Myocyte (in vitro differentiated cells): ENCODE data around the gene ATP8B3. TPM values are rescaled to one million over a fixed set of nuclear protein-coding genes. Genes with fewer than 3 reads are reported as not detected.

Experiments used
- DNase-seq: peaks from one replicate; pipeline ENCODE4 v3.0.0-alpha.2; 2012; ENCODE audit warnings: low read depth
- polyA plus RNA-seq: library from polyadenylated mRNA; unstranded; fragments of >200 nt; gene quantifications from one replicate; pipeline ENCODE4 v1.2.1, GENCODE V29; 2012; ENCODE audit warnings: missing spikeins
- total RNA-seq: library from RNA; depleted of rRNA; stranded (reverse); fragments of >200 nt; gene quantifications from 2 replicates; pipeline ENCODE4 v1.2.3, GENCODE V29; 2014

The ATP8B3 gene, protein sequence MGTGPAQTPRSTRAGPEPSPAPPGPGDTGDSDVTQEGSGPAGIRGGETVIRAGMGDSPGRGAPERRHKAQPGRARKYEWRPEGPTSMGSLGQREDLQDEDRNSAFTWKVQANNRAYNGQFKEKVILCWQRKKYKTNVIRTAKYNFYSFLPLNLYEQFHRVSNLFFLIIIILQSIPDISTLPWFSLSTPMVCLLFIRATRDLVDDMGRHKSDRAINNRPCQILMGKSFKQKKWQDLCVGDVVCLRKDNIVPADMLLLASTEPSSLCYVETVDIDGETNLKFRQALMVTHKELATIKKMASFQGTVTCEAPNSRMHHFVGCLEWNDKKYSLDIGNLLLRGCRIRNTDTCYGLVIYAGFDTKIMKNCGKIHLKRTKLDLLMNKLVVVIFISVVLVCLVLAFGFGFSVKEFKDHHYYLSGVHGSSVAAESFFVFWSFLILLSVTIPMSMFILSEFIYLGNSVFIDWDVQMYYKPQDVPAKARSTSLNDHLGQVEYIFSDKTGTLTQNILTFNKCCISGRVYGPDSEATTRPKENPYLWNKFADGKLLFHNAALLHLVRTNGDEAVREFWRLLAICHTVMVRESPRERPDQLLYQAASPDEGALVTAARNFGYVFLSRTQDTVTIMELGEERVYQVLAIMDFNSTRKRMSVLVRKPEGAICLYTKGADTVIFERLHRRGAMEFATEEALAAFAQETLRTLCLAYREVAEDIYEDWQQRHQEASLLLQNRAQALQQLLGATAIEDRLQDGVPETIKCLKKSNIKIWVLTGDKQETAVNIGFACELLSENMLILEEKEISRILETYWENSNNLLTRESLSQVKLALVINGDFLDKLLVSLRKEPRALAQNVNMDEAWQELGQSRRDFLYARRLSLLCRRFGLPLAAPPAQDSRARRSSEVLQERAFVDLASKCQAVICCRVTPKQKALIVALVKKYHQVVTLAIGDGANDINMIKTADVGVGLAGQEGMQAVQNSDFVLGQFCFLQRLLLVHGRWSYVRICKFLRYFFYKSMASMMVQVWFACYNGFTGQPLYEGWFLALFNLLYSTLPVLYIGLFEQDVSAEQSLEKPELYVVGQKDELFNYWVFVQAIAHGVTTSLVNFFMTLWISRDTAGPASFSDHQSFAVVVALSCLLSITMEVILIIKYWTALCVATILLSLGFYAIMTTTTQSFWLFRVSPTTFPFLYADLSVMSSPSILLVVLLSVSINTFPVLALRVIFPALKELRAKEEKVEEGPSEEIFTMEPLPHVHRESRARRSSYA (N-terminal part only)
- 0.48 and 1.1 TPM in 2 replicates for total RNA-seq
- polyA plus RNA-seq: 2.0 TPM

DNA sequence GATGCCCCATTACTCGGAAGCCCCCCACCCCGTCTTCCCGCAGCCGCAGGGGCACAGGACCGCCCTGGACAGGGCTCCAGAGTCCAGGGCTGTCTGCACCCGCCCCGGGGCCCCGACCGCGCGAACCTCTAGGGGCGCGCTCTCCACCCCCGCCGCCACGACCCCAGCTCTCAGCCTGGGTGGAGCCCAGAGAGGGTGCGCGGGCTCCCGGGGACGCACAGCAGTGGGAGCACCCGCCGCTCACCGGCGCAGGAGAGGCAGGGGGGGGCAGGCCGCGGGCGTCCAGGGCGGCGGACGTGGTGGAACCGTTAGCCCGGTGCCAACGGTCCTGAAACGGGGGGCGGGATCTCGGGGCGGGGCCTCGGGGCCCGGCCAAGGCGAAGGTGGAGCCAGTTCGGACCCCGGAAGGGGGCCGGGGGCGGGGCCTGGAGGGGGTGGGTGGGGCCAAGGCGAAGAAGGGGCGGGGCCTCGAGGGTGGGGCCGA, at the start of gene ATP8B3:
Gene ATP8B3, minus strand, starts transcription at position 335 of the 484 bp plus-strand sequence. CDS start 540 bp downstream, outside the sequence.
- no peak for DNase-seq

GRCh38 chr19:1861599-1862031, 49.5 kb upstream of the ATP8B3 start:
- DNase-seq: no peak

GRCh38 chr19:1860821-1861598, 48.9 kb upstream of the ATP8B3 start:
- DNase-seq: no peak

DNA sequence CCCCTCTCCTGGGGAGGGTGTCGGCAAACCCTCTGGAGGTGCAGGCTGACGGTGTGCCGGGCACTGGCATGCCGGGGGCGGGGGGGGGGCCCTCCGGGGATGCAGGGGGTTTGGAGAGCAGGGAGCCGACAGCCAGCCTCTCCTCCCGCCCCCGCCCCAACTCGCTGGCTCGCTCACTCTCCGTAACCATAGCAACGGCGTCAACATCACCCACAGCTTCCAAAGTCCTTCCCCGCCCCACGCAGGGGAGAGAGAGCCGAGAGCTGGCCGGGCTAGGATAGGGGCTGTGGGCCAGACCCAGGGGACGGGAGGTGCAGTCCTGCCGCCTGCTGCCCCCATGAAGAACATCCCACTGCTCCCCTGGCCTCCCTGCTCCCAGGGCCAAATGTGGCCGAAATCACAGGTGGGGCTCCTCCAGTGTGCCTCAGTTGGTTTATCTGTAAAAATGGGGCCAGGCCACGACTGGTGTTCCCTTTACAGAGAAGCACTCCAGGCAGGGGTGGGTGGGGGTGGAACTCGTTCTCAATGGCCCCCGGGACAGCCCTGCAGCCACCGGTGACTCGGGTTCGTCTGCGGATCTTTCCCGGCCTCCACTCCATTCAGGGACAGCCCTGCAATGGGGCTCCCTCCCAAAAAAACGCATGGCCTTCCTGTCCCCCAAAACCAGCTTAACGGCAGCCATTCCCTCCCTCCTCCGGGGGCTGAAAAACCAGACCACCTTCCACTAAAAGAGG, 48.1 kb upstream of the ATP8B3 start:
- peak; percentile 62 for DNase-seq

GRCh38 chr19:1859331-1859781, 47.3 kb upstream of the ATP8B3 start:
- DNase-seq: no peak

DNA sequence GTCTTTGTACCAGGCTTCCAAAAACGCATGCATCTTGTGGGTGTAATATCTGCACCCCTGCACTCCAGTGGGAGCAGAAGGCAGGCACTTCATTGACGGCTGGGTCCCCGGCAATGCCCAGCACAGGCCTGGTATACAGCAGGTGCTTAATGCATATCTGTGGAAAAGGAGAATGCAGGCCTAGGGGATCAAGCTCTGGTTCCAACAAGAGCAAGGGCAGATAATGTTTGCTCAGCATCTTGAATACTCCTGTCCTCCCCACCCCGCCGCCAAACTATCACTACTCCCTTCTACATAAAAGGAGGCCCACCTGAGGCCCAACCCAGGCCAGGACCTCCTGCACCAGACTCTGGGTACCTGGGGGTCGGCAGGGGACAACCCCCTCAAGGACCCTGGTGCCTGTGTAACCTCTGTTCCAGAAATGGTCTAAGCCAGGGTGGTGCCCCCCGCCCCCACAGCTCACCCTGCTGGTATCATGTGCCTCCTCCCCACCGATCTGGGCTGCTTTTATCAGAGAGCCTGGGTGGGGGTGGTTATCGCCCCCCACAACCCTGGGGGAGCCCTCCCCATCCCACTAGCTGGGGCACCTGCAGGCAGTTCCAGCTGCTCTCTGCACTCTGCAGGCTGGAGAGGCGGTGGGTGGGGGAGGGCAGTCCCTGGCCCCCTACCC, 46.5 kb upstream of the ATP8B3 start:
- DNase-seq: no peak

GRCh38 chr19:1857648-1858326, 45.7 kb upstream of the ATP8B3 start:
- no peak for DNase-seq

GRCh38 chr19:1856698-1857603, 44.9 kb upstream of the ATP8B3 start:
- DNase-seq: peak; percentile 69

DNA sequence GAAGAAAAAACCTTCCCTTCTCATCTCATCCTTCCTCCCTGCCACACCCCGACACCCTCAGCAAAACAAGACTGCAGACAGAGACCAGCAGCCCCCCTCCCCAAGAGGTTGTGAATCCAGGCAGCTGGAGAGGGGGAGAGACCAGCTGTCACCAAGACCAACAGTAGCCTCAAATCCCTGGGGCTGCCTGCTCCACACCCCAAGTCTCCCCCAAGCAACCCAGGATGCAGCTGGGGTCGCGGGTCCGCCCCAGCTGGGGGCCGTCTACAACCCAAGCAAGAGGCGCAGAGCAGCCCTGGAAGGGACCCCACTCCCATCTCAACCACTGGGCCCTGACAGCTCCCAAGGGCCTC, 44.2 kb upstream of the ATP8B3 start:
- peak; percentile 74 for DNase-seq

- peak; percentile 56 for DNase-seq
Observed at GRCh38 chr19:1855828-1856255, 43.8 kb upstream of the ATP8B3 start.

GRCh38 chr19:1855040-1855827, 43.2 kb upstream of the ATP8B3 start:
- peak; percentile 91 for DNase-seq

DNA sequence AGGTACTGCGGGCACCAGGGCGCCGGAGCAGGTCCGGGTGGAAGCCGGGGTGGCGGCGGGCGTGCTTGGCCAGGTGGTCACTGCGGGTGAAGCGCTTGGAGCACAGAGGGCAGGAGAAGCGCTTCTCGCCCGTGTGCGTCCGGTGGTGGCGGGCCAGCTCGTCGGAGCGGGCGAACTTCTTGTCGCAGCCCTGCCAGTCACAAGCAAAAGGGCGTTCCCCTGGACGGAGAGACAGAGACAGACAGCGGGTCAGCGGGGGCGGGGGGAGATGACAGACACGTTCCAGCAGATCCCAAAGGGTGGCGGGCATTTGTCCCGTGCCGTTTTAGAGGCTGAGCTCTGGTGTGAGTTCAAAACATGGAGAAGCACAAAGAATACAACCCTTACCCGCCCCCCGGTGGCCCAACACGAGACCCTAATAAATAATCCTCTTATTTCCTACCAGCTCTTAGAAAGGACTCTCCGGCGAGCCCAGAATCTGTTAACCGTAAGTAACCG, 42.5 kb upstream of the ATP8B3 start:
- DNase-seq: no peak

- no peak for DNase-seq
Observed at GRCh38 chr19:1854039-1854541, 42.0 kb upstream of the ATP8B3 start.

- peak; percentile 67 for DNase-seq
Observed at GRCh38 chr19:1853295-1854038, 41.4 kb upstream of the ATP8B3 start.

DNA sequence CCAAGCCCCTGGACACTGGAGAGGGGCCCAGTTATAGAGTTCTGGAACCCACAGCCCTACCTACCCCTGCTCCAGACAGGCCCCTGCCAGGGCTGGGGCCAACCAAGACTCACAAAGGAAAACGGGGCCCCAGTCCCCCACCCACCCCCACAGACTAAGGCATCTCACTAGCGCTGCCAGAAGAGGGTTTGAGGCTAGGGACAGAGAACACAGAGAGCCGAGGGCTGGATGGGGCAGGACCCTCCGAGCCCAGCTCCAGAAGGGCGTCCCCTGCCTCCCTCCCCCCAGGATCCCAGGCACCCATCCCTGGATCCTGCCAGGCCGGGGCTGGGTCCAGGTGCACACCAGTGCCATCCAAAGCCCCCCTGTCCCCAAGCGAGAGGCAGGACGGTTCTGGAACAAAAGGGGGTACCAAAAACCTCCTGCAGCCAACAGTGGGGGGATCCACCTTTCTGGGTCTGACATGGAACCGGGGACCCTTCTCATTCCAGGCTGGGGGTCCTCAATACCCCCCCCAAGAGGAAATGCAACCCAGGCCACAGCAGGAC, 40.6 kb upstream of the ATP8B3 start:
- no peak for DNase-seq
